Keratinocyte (primary cell): Measurements from ENCODE around the gene TSR3. TPM values are rescaled to one million over a fixed set of nuclear protein-coding genes. Genes with fewer than 3 reads are reported as not detected.
A peak's percentile ranks its signal among the peaks of the same experiment; 100 is the strongest.

Source experiments
- DNase-seq: peaks from one replicate; pipeline ENCODE4 v3.0.0-alpha.2; 2011; ENCODE audit warnings: low read depth, missing footprints, low spot score
- FAIRE-seq: peaks from 2 replicates; lab custom pipeline; 2011; peaks lifted over from hg19 to GRCh38; lab: Jason Lieb, UNC
- H2AFZ ChIP-seq: 2 replicates; pipeline ENCODE4 v1.6.0; 2012; ENCODE audit warnings: low read length, control low read depth, inconsistent platforms; ENCODE audit not compliant: control insufficient read depth
- H3K27ac ChIP-seq: 2 replicates; pipeline ENCODE4 v1.5.1; 2011; ENCODE audit warnings: low read length; ENCODE audit not compliant: control insufficient read depth, insufficient read depth
- H3K27me3 ChIP-seq: 3 replicates; pipeline ENCODE4 v1.6.0; 2011; ENCODE audit warnings: low read length; ENCODE audit not compliant: control insufficient read depth, insufficient read depth; ENCODE audit errors: extremely low read depth
- H3K36me3 ChIP-seq, 2 experiments: 2 replicates in 1 of 2; 3 replicates in 1 of 2; pipeline ENCODE4 v1.5.1; 2011; ENCODE audit warnings: low read length in 2 of 2, mild to moderate bottlenecking in 1 of 2; ENCODE audit not compliant: control insufficient read depth in 2 of 2, insufficient read depth in 2 of 2; ENCODE audit errors: extremely low read depth in 1 of 2
- H3K4me1 ChIP-seq: 3 replicates; pipeline ENCODE4 v1.5.1; 2011; ENCODE audit warnings: low read length; ENCODE audit not compliant: control insufficient read depth, insufficient read depth; ENCODE audit errors: extremely low read depth
- H3K4me2 ChIP-seq: 3 replicates; pipeline ENCODE4 v1.6.0; 2011; ENCODE audit warnings: low read depth, low read length; ENCODE audit not compliant: control insufficient read depth, insufficient read depth; ENCODE audit errors: extremely low read depth
- H3K4me3 ChIP-seq, 3 experiments: fragments of 200-600 bp in 1 of 3; sonication (generic) in 1 of 3; 2 replicates in 2 of 3; 3 replicates in 1 of 3; pipeline ENCODE4 v1.5.1; 2011 to 2016; ENCODE audit warnings: low read length in 3 of 3, mild to moderate bottlenecking in 3 of 3, control low read depth in 2 of 3, inconsistent platforms in 1 of 3, low read depth in 1 of 3, mixed read lengths in 1 of 3, mixed run types in 1 of 3, moderate library complexity in 1 of 3; ENCODE audit not compliant: control insufficient read depth in 2 of 3, insufficient read depth in 2 of 3; ENCODE audit errors: extremely low read depth in 1 of 3
- H3K79me2 ChIP-seq: 2 replicates; pipeline ENCODE4 v1.6.0; 2012; ENCODE audit warnings: low read length; ENCODE audit not compliant: control insufficient read depth, insufficient read depth
- H3K9ac ChIP-seq: 3 replicates; pipeline ENCODE4 v1.6.0; 2011; ENCODE audit warnings: low read length; ENCODE audit not compliant: control insufficient read depth, insufficient read depth; ENCODE audit errors: extremely low read depth
- H3K9me1 ChIP-seq: 3 replicates; pipeline ENCODE4 v1.6.0; 2011; ENCODE audit warnings: low read length; ENCODE audit not compliant: control insufficient read depth, insufficient read depth; ENCODE audit errors: extremely low read depth
- H3K9me3 ChIP-seq: 2 replicates; pipeline ENCODE4 v1.5.1; 2012; ENCODE audit warnings: low read depth, low read length; ENCODE audit not compliant: control insufficient read depth
- H4K20me1 ChIP-seq: 3 replicates; pipeline ENCODE4 v1.6.0; 2011; ENCODE audit warnings: low read length; ENCODE audit not compliant: control insufficient read depth, insufficient read depth; ENCODE audit errors: extremely low read depth
- EZH2 ChIP-seq: IDR thresholded peaks from one replicate; pipeline ENCODE4 v1.6.1; 2012; ENCODE audit warnings: inconsistent platforms, mild to moderate bottlenecking, low read length, moderate library complexity
- dilution Hi-C: fragments of 300-500 bp; cut with MboI; formaldehyde crosslinking; loops from one replicate; pipeline ENCODE4 v1.7.0; 2020; ENCODE audit warnings: low sequenced_read_pairs; ENCODE audit not compliant: extremely low pct_ligation_motif_present
- polyA plus RNA-seq, 5 experiments: library from polyadenylated mRNA; depleted of rRNA in 3 of 5; stranded (reverse) in 3 of 5; stranded (forward) in 1 of 5; unstranded in 1 of 5; fragments of >200 nt; gene quantifications; 1 replicate in 1 of 5; 2 replicates in 3 of 5; 3 replicates in 1 of 5; pipeline versions ENCODE4 v1.2.1 to v1.2.3, GENCODE V29; 2011 to 2012; ENCODE audit warnings: missing spikeins in 2 of 5, low read depth in 1 of 5, low replicate concordance in 1 of 5
- TF ChIP-seq, protein P1 (sequence below), 3 experiments: IDR thresholded peaks in 1 of 3; conservative IDR thresholded peaks in 1 of 3; optimal IDR thresholded peaks in 1 of 3; 2 replicates in 2 of 3; 3 replicates in 1 of 3; pipeline versions ENCODE3 to v1.5.1; 2011; ENCODE audit warnings: low read length in 3 of 3, mild to moderate bottlenecking in 3 of 3, moderate library complexity in 2 of 3, control low read depth in 1 of 3, inconsistent platforms in 1 of 3; ENCODE audit not compliant: insufficient read depth in 2 of 3; ENCODE audit errors: extremely low read depth in 1 of 3

TSR3 gene
- polyA plus RNA-seq, 1 donor (not counting 4 experiments of a cell fraction or from before 2014, with no cell fraction given) = 33.0 TPM

DNA sequence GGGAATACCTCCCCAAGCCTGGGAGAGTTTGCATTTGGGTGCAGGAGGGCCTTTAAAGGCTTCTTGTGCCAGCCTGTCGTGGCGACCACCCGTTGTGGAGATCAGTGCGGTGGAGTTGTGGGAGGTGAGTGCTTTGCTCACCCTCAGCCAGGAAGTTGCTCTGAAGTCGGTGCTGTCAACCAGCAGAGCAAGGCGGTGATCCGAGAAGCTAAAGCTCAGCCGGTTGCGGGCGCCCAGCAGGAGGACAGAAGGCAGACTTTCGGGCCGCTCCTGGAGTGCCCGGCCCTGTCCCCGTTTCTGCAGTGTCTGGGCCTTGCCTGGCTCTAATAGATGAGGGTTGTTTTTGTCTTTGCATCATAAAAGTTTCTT is 40.9 kb downstream of the TSR3 start:
- Histone ChIP-seq H3K36me3 (peaks cover 14 to 30% of the 10 kb centered on the region in 2 experiments), H3K4me2 (peak overlapping the region; percentile 77), H3K4me3 (peak overlapping the region; percentile 79 to 90 (median 89)), H2AFZ (no peak overlapping the region), H3K27me3 (no peaks in the 10 kb centered on the region), H4K20me1 (peaks cover 34% of the 10 kb centered on the region), H3K9me3 (no peaks in the 10 kb centered on the region), H3K9ac (peak overlapping the region; percentile 80), H3K79me2 (peaks cover 61% of the 10 kb centered on the region), H3K27ac (peak overlapping the region; percentile 72), H3K9me1 (no peaks in the 10 kb centered on the region), H3K4me1 (peaks cover 16% of the 10 kb centered on the region)
- dilution Hi-C loops = no loop called here
- FAIRE-seq = no peak
- DNase-seq = no peak
- no peak for TF ChIP-seq EZH2
- TF ChIP-seq, protein P1, sequence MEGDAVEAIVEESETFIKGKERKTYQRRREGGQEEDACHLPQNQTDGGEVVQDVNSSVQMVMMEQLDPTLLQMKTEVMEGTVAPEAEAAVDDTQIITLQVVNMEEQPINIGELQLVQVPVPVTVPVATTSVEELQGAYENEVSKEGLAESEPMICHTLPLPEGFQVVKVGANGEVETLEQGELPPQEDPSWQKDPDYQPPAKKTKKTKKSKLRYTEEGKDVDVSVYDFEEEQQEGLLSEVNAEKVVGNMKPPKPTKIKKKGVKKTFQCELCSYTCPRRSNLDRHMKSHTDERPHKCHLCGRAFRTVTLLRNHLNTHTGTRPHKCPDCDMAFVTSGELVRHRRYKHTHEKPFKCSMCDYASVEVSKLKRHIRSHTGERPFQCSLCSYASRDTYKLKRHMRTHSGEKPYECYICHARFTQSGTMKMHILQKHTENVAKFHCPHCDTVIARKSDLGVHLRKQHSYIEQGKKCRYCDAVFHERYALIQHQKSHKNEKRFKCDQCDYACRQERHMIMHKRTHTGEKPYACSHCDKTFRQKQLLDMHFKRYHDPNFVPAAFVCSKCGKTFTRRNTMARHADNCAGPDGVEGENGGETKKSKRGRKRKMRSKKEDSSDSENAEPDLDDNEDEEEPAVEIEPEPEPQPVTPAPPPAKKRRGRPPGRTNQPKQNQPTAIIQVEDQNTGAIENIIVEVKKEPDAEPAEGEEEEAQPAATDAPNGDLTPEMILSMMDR (optimal IDR thresholded peaks at IDR 0.05 in 1 of 3, IDR thresholded peaks at IDR 0.05 in 1 of 3, conservative IDR thresholded peaks at IDR 0.05 in 1 of 3; ENCODE audit: extremely low read depth in 1 of 3, insufficient read depth in 2 of 3, low read length in 3 of 3) = no peak

- H3K9me3 ChIP-seq = no peaks in the 10 kb centered on the region
- H3K36me3 ChIP-seq = peaks cover 12 to 24% of the 10 kb centered on the region in 2 experiments
- H3K9me1 ChIP-seq = no peaks in the 10 kb centered on the region
- peaks cover 16% of the 10 kb centered on the region for H3K4me1 ChIP-seq
- no peaks in the 10 kb centered on the region for H3K27me3 ChIP-seq
- dilution Hi-C loops = no loop called here
- H3K27ac ChIP-seq = peak overlapping the region; percentile 72
- H3K4me2 ChIP-seq = peak overlapping the region; percentile 77
- peaks cover 34% of the 10 kb centered on the region for H4K20me1 ChIP-seq
- DNase-seq (no peak), FAIRE-seq (peak; percentile 44)
- TF ChIP-seq EZH2 = no peak
- TF ChIP-seq, protein P1 (optimal IDR thresholded peaks at IDR 0.05 in 1 of 3, IDR thresholded peaks at IDR 0.05 in 1 of 3, conservative IDR thresholded peaks at IDR 0.05 in 1 of 3; ENCODE audit: extremely low read depth in 1 of 3, insufficient read depth in 2 of 3, low read length in 3 of 3) = no peak
- H2AFZ ChIP-seq = no peak overlapping the region
- peaks cover 54% of the 10 kb centered on the region for H3K79me2 ChIP-seq
- H3K4me3 ChIP-seq = peak overlapping the region; percentile 79 to 90 (median 89)
- H3K9ac ChIP-seq = peak overlapping the region; percentile 80
Measured at GRCh38 chr16:1309888-1310831, 41.5 kb downstream of the TSR3 start.
